RWPE2 (cell line): Measurements from ENCODE around the gene TBX19.

Source experiments
- ATAC-seq: fragments of 200-7000 bp; cut with Tn5 transposase; 3 replicates; pipeline ENCODE4 v1.9.1; 2021; ENCODE audit warnings: low read depth
- DNase-seq: peaks from one replicate; pipeline ENCODE4 v3.0.0-alpha.2; 2020; ENCODE audit warnings: low spot score
- H3K27ac ChIP-seq: fragments of 450-650 bp; 2 replicates; pipeline ENCODE4 v1.5.1; 2017; ENCODE audit warnings: mild to moderate bottlenecking; ENCODE audit not compliant: poor library complexity, severe bottlenecking
- H3K27me3 ChIP-seq: fragments of 250-450 bp; sonication (Bioruptor Pico); 2 replicates; pipeline ENCODE4 v1.5.1; 2021; ENCODE audit warnings: mild to moderate bottlenecking, moderate library complexity; ENCODE audit not compliant: insufficient read depth, poor library complexity, severe bottlenecking
- H3K36me3 ChIP-seq: fragments of 250-450 bp; sonication (Bioruptor Pico); 2 replicates; pipeline ENCODE4 v1.5.1; 2020; ENCODE audit warnings: low read depth, mild to moderate bottlenecking, moderate library complexity
- H3K4me1 ChIP-seq: fragments of 250-450 bp; sonication (Bioruptor Pico); 2 replicates; pipeline ENCODE4 v1.5.1; 2021; ENCODE audit warnings: mild to moderate bottlenecking, moderate library complexity; ENCODE audit not compliant: insufficient read depth, poor library complexity, severe bottlenecking
- H3K4me3 ChIP-seq: fragments of 250-450 bp; sonication (Bioruptor Pico); 2 replicates; pipeline ENCODE4 v1.5.1; 2021; ENCODE audit warnings: mild to moderate bottlenecking, moderate library complexity; ENCODE audit not compliant: severe bottlenecking
- H3K9me3 ChIP-seq: fragments of 250-450 bp; sonication (Bioruptor Pico); 2 replicates; pipeline ENCODE4 v1.5.1; 2021; ENCODE audit warnings: mild to moderate bottlenecking, moderate library complexity; ENCODE audit not compliant: severe bottlenecking
- CTCF ChIP-seq: fragments of 450-650 bp; IDR thresholded peaks from one replicate; pipeline ENCODE4 v1.5.1; 2017; ENCODE audit warnings: mild to moderate bottlenecking, moderate library complexity; ENCODE audit not compliant: poor library complexity, severe bottlenecking

Gene TBX19

GRCh38 chr1:168321945-168322344 lies 41.3 kb downstream of the TBX19 start:
- Histone ChIP-seq H3K4me1 (peaks cover 17% of the 10 kb centered on the region), H3K27ac (peak overlapping the region; percentile 49), H3K27me3 (no peaks in the 10 kb centered on the region), H3K9me3 (no peaks in the 10 kb centered on the region), H3K36me3 (no peaks in the 10 kb centered on the region), H3K4me3 (no peak overlapping the region)
- DNase-seq (no peak), ATAC-seq (peak; percentile 77)
- TF ChIP-seq CTCF = peak; percentile 69

- H3K4me3 ChIP-seq = no peak overlapping the region
- no peaks in the 10 kb centered on the region for H3K9me3 ChIP-seq
- DNase-seq = no peak
- no peaks in the 10 kb centered on the region for H3K36me3 ChIP-seq
- TF ChIP-seq CTCF = no peak
- no peaks in the 10 kb centered on the region for H3K27me3 ChIP-seq
- ATAC-seq = no peak
- H3K27ac ChIP-seq = no peak overlapping the region
- peaks cover 17% of the 10 kb centered on the region for H3K4me1 ChIP-seq
These were observed 44.2 kb downstream of the TBX19 start for GRCh38 chr1:168324745-168325425.

- H3K27me3 ChIP-seq = no peaks in the 10 kb centered on the region
- no peaks in the 10 kb centered on the region for H3K9me3 ChIP-seq
- no peak for TF ChIP-seq CTCF
- H3K27ac ChIP-seq = no peak overlapping the region
- H3K36me3 ChIP-seq = no peaks in the 10 kb centered on the region
- H3K4me3 ChIP-seq = no peak overlapping the region
- ATAC-seq = no peak
- DNase-seq = no peak
- H3K4me1 ChIP-seq = no peaks in the 10 kb centered on the region
These were observed 48.2 kb downstream of the TBX19 start for GRCh38 chr1:168328731-168329364.

GRCh38 chr1:168330285-168330684 lies 49.6 kb downstream of the TBX19 start:
- no peak for TF ChIP-seq CTCF
- no peaks in the 10 kb centered on the region for H3K36me3 ChIP-seq
- H3K9me3 ChIP-seq = no peaks in the 10 kb centered on the region
- no peaks in the 10 kb centered on the region for H3K27me3 ChIP-seq
- H3K4me1 ChIP-seq = peaks cover under 1% of the 10 kb centered on the region
- DNase-seq (no peak), ATAC-seq (peak; percentile 48; the same call in 1 of the 3 replicates)
- H3K27ac ChIP-seq = no peak overlapping the region
- H3K4me3 ChIP-seq = no peak overlapping the region

- no peak overlapping the region for H3K27ac ChIP-seq
- no peak overlapping the region for H3K4me3 ChIP-seq
- ATAC-seq (no peak), DNase-seq (no peak)
- no peaks in the 10 kb centered on the region for H3K9me3 ChIP-seq
- H3K4me1 ChIP-seq = peaks cover 2% of the 10 kb centered on the region
- no peak for TF ChIP-seq CTCF
- no peaks in the 10 kb centered on the region for H3K27me3 ChIP-seq
- H3K36me3 ChIP-seq = no peaks in the 10 kb centered on the region
These were observed 50.9 kb downstream of the TBX19 start for GRCh38 chr1:168331569-168331968.
